Panc1 (cell line): ENCODE data around the gene CDC16.

Experiments used
- CTCF ChIP-seq: fragments of 450-650 bp; IDR thresholded peaks from 2 replicates; pipeline ENCODE4 v1.5.1; 2017; ENCODE audit warnings: mild to moderate bottlenecking
- REST ChIP-seq, 2 experiments: IDR thresholded peaks; 2 replicates each; pipeline ENCODE4 v1.6.1; 2011 to 2012; ENCODE audit warnings: low read depth in 2 of 2, control low read depth in 1 of 2, low read length in 1 of 2, mild to moderate bottlenecking in 1 of 2, moderate library complexity in 1 of 2; ENCODE audit not compliant: insufficient read depth in 1 of 2

GRCh38 chr13:114296902-114297301, 62.2 kb downstream of the CDC16 start:
- TF ChIP-seq CTCF (no peak), REST (IDR thresholded peaks at IDR 0.05; ENCODE audit: insufficient read depth in 1 of 2, low read depth in 2 of 2, low read length in 1 of 2) (no peak)
